ENCODE measurements around the gene LSM3. TPM values are rescaled to one million over a fixed set of nuclear protein-coding genes. Genes with fewer than 3 reads are reported as not detected.

LSM3 gene
- total and polyA plus RNA-seq, 4 experiments from 2014 or later = 7.2 to 30.7 (median 15.1) TPM

DNA sequence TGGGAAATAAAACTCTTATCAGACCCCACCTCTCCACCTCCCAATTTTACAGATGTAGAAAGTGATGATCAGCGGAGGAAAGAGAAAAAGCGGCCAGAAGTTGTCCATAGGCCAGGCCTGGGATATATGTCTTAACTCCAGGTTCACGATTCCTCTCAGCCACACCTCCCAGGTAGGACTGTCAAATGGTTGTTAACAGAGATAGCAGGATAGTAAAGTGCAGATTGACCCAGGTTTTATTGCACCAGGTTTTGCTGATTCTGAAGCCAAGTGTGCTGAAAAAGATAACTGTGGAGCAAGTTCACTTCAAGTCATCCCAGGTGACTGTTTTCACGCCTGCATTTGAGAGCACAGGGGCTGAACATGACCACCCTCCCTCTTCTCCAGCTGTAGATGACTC is 36.1 kb downstream of the LSM3 start:
- Mint-ChIP-seq H3K9me3 (peaks cover 0 to 3% (median 1%) of the 10 kb centered on the region in 8 donors), H3K27ac (no peak overlapping the region), H3K27me3 (no peaks in the 10 kb centered on the region), H3K36me3 (no peaks in the 10 kb centered on the region), H3K4me3 (no peak overlapping the region), H3K4me1 (peaks cover 0 to 18% (median 0%) of the 10 kb centered on the region in 4 donors)
- intact Hi-C loops (cut with micrococcal nuclease) = no loop called here
- CTCF ChIA-PET (ENCODE audit: partially characterized antibody) = interaction anchor here (9.2 kb wide), 1 partner anchor 11 kb away, joined by 75 read pairs; no protein-coding TSS in a partner anchor
- Histone ChIP-seq H3K4me3 (ENCODE audit: low read length in 2 of 2) (no peak overlapping the region), H3K27me3 (ENCODE audit: insufficient read depth, low read length) (no peaks in the 10 kb centered on the region), H3K4me1 (ENCODE audit: insufficient read depth, low read length) (no peaks in the 10 kb centered on the region), H3K9me3 (ENCODE audit: control insufficient read depth in 1 of 2, low read length in 2 of 2) (no peaks in the 10 kb centered on the region), H3K27ac (ENCODE audit: low read depth, low read length) (no peak overlapping the region), H3K36me3 (ENCODE audit: insufficient read depth, low read length) (no peaks in the 10 kb centered on the region)
- no peak for DNase-seq
- POLR2A ChIA-PET (ENCODE audit: partially characterized antibody) = no interaction called here

- Histone ChIP-seq H3K27me3 (ENCODE audit: insufficient read depth, low read length) (no peaks in the 10 kb centered on the region), H3K9me3 (ENCODE audit: control insufficient read depth in 1 of 2, low read length in 2 of 2) (no peaks in the 10 kb centered on the region), H3K4me1 (ENCODE audit: insufficient read depth, low read length) (no peaks in the 10 kb centered on the region), H3K27ac (ENCODE audit: low read depth, low read length) (peak overlapping the region; percentile 6), H3K36me3 (ENCODE audit: insufficient read depth, low read length) (no peaks in the 10 kb centered on the region), H3K4me3 (ENCODE audit: low read length in 2 of 2) (peak overlapping the region; percentile 15 to 62)
- intact Hi-C loops (cut with micrococcal nuclease) = no loop called here
- H3K4me1 Mint-ChIP-seq = peaks cover 0 to 18% (median 0%) of the 10 kb centered on the region in 4 donors
- H3K4me3 Mint-ChIP-seq = peak overlapping the region in 6 of 8 donors; percentile 59 to 98 (median 76)
- peak in 2 of 5 donors; percentile 17 to 73 for DNase-seq
- peaks cover 3% of the 10 kb centered on the region in 2 donors for H3K27me3 Mint-ChIP-seq
- CTCF ChIA-PET (ENCODE audit: partially characterized antibody) = interaction anchor here (0.6 to 9.2 kb wide), 4 partner anchors 13 to 1085 kb away, joined by 3 to 75 read pairs (median 3); no protein-coding TSS in a partner anchor
- POLR2A ChIA-PET (ENCODE audit: partially characterized antibody) = no interaction called here
- peaks cover 0 to 8% of the 10 kb centered on the region in 2 donors for H3K36me3 Mint-ChIP-seq
- peak overlapping the region in 3 of 7 donors; percentile 23 to 96 (median 57) for H3K27ac Mint-ChIP-seq
- peaks cover 0 to 19% (median 8%) of the 10 kb centered on the region in 8 donors for H3K9me3 Mint-ChIP-seq
Measured at GRCh38 chr3:14216257-14217048, 37.8 kb downstream of the LSM3 start.

DNA sequence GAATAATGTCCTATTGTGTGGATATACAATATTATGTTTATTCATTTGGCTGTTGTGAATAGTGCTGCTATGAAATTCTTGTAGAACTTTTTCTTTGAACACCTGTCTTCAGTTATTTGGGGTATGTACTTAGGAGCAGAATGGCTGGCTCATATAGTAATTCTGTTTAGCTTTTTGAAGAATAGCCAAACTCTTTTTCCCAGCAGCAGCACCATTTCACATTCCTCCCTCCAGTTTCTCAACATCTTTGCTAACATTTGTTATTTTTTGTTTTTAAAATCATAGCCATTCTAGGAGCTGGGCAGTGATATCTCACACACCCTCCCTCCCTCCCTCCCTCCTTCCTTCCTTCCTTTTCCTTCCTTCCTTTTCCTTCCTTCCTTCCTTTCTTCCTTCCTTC is 39.7 kb downstream of the LSM3 start:
- no peak for DNase-seq
- Mint-ChIP-seq H3K27ac (peak overlapping the region in 1 of 7 donors; percentile 23), H3K27me3 (peaks cover 7 to 8% of the 10 kb centered on the region in 2 donors), H3K36me3 (peaks cover 2 to 13% of the 10 kb centered on the region in 2 donors), H3K9me3 (peaks cover 0 to 34% (median 18%) of the 10 kb centered on the region in 8 donors), H3K4me1 (peaks cover 0 to 18% (median 0%) of the 10 kb centered on the region in 4 donors), H3K4me3 (peak overlapping the region in 1 of 8 donors; percentile 42)
- H3K4me3 ChIP-seq (ENCODE audit: low read length in 2 of 2) = no peak overlapping the region
- no peaks in the 10 kb centered on the region for H3K27me3 ChIP-seq (ENCODE audit: insufficient read depth, low read length)
- no peak overlapping the region for H3K27ac ChIP-seq (ENCODE audit: low read depth, low read length)
- CTCF ChIA-PET (ENCODE audit: partially characterized antibody) = interaction anchor here (9.2 kb wide), 1 partner anchor 15 kb away, joined by 75 read pairs; no protein-coding TSS in a partner anchor
- intact Hi-C loops (cut with micrococcal nuclease) = no loop called here
- no peaks in the 10 kb centered on the region for H3K36me3 ChIP-seq (ENCODE audit: insufficient read depth, low read length)
- no peaks in the 10 kb centered on the region for H3K4me1 ChIP-seq (ENCODE audit: insufficient read depth, low read length)
- POLR2A ChIA-PET (ENCODE audit: partially characterized antibody) = no interaction called here
- no peaks in the 10 kb centered on the region for H3K9me3 ChIP-seq (ENCODE audit: control insufficient read depth in 1 of 2, low read length in 2 of 2)

DNA sequence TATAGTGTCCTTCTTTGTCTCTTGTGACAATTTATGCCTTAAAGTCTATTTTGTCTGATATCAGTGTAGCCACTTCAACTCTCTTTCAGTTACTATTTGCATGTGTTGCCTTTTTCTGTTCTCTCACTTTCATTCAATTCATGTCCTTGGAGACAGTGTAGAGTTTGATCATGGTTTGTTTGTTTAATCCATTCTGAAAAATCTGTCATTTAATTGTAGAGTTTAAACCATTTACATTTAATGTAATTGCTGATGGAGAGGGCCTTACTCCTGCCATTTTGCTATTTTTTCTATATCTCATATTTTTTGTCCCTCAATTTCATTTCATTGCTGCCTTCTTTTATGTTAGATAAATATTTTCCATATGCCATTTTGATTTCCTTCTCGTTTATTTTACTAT is 42.3 kb downstream of the LSM3 start:
- Histone ChIP-seq H3K4me3 (ENCODE audit: low read length in 2 of 2) (no peak overlapping the region), H3K27me3 (ENCODE audit: insufficient read depth, low read length) (no peaks in the 10 kb centered on the region), H3K9me3 (ENCODE audit: control insufficient read depth in 1 of 2, low read length in 2 of 2) (no peaks in the 10 kb centered on the region), H3K36me3 (ENCODE audit: insufficient read depth, low read length) (no peaks in the 10 kb centered on the region), H3K27ac (ENCODE audit: low read depth, low read length) (no peak overlapping the region), H3K4me1 (ENCODE audit: insufficient read depth, low read length) (no peaks in the 10 kb centered on the region)
- Mint-ChIP-seq H3K4me3 (no peak overlapping the region), H3K4me1 (peaks cover 0 to 18% (median 0%) of the 10 kb centered on the region in 4 donors), H3K27me3 (peaks cover 21 to 23% of the 10 kb centered on the region in 2 donors), H3K9me3 (peaks cover 0 to 36% (median 18%) of the 10 kb centered on the region in 8 donors), H3K36me3 (peaks cover 2 to 13% of the 10 kb centered on the region in 2 donors), H3K27ac (no peak overlapping the region)
- no peak for DNase-seq
- ChIA-PET POLR2A (ENCODE audit: partially characterized antibody) (interaction anchor here (1.1 kb wide), 1 partner anchor 41 kb away, joined by 3 read pairs; no protein-coding TSS in a partner anchor), CTCF (ENCODE audit: partially characterized antibody) (no interaction called here)
- intact Hi-C loops (cut with micrococcal nuclease) = no loop called here

DNA sequence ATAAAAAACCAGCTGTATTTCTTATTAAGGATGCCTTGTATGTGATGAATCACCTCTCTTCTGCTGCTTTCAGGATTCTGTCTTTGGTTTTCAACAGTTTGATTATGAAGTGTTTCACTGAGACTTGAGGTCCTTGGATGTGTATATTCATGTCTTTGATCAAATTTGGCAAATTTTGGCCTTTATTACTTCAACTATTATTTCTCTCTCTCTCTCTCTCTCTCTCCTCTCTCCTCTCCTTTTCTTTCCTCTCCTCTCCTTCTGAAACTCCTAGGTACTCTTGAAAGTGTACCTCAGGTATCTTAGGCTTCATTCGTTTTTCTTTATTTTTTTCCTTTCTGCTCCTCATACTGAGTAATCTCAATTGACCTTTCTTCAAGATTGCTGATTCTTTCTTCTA is 43.3 kb downstream of the LSM3 start:
- Histone ChIP-seq H3K36me3 (ENCODE audit: insufficient read depth, low read length) (no peaks in the 10 kb centered on the region), H3K4me1 (ENCODE audit: insufficient read depth, low read length) (no peaks in the 10 kb centered on the region), H3K9me3 (ENCODE audit: control insufficient read depth in 1 of 2, low read length in 2 of 2) (no peaks in the 10 kb centered on the region), H3K4me3 (ENCODE audit: low read length in 2 of 2) (no peak overlapping the region), H3K27me3 (ENCODE audit: insufficient read depth, low read length) (no peaks in the 10 kb centered on the region), H3K27ac (ENCODE audit: low read depth, low read length) (no peak overlapping the region)
- peaks cover 26 to 29% of the 10 kb centered on the region in 2 donors for H3K27me3 Mint-ChIP-seq
- peak overlapping the region in 1 of 7 donors; percentile 49 for H3K27ac Mint-ChIP-seq
- H3K36me3 Mint-ChIP-seq = peaks cover 2 to 13% of the 10 kb centered on the region in 2 donors
- intact Hi-C loops (cut with micrococcal nuclease) = no loop called here
- DNase-seq = no peak
- H3K4me3 Mint-ChIP-seq = no peak overlapping the region
- CTCF ChIA-PET (ENCODE audit: partially characterized antibody) = interaction anchor here (1.1 to 2.1 kb wide), 2 partner anchors 19 to 40 kb away, joined by 3 to 10 read pairs; no protein-coding TSS in a partner anchor
- H3K9me3 Mint-ChIP-seq = peaks cover 0 to 36% (median 18%) of the 10 kb centered on the region in 8 donors
- peaks cover 0 to 9% (median 0%) of the 10 kb centered on the region in 4 donors for H3K4me1 Mint-ChIP-seq
- POLR2A ChIA-PET (ENCODE audit: partially characterized antibody) = no interaction called here

GRCh38 chr3:14222457-14222856 is 43.8 kb downstream of the LSM3 start:
- intact Hi-C loops (cut with micrococcal nuclease) = no loop called here
- H3K9me3 Mint-ChIP-seq = peaks cover 0 to 36% (median 18%) of the 10 kb centered on the region in 8 donors
- no peak overlapping the region for H3K27ac ChIP-seq (ENCODE audit: low read depth, low read length)
- ChIA-PET POLR2A (ENCODE audit: partially characterized antibody) (no interaction called here), CTCF (ENCODE audit: partially characterized antibody) (interaction anchor here (1.1 to 2.1 kb wide), 3 partner anchors 19 to 39 kb away, joined by 3 to 10 read pairs (median 4); no protein-coding TSS in a partner anchor)
- H3K36me3 Mint-ChIP-seq = peaks cover 2 to 13% of the 10 kb centered on the region in 2 donors
- H3K27me3 ChIP-seq (ENCODE audit: insufficient read depth, low read length) = no peaks in the 10 kb centered on the region
- no peaks in the 10 kb centered on the region for H3K9me3 ChIP-seq (ENCODE audit: control insufficient read depth in 1 of 2, low read length in 2 of 2)
- no peaks in the 10 kb centered on the region for H3K4me1 ChIP-seq (ENCODE audit: insufficient read depth, low read length)
- no peaks in the 10 kb centered on the region for H3K36me3 ChIP-seq (ENCODE audit: insufficient read depth, low read length)
- no peak for DNase-seq
- no peak overlapping the region for H3K27ac Mint-ChIP-seq
- H3K4me1 Mint-ChIP-seq = peaks cover 0 to 7% (median 0%) of the 10 kb centered on the region in 4 donors
- H3K27me3 Mint-ChIP-seq = peaks cover 27 to 32% of the 10 kb centered on the region in 2 donors
- no peak overlapping the region for H3K4me3 ChIP-seq (ENCODE audit: low read length in 2 of 2)
- no peak overlapping the region for H3K4me3 Mint-ChIP-seq

DNA sequence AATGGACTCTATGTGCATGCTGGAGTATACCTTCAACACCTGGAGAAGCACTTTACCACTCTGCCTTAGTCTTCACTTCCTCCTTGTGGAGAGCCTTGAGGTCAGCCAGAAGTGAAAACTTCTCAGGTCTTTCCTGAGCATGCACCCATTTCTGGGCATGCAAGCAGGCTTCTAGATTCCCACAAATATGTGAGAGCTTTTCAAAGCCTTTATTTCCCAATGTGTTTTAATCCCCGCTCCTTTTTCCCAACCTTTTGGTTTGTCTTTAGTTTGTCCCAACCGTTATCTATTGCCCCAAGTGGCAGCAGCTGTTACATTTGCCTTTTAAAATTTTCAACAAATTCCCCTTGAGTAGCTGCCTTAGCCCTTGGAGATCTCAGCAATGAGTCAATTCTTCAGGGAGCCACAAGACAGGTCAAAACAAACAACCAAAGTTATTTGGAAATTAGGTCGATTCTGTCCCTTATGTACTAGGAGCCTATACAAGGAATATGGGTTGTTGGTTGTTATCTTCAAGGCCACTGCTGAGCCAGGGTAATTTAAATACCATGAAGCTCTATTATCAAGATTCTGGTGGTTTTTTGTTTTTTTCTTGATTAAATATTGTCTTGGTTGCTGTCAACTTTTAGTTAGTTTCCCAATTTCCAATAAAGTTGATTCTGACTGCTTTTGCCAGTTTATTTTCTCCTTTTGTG is 44.4 kb downstream of the LSM3 start:
- H3K36me3 Mint-ChIP-seq = peaks cover 2 to 13% of the 10 kb centered on the region in 2 donors
- Histone ChIP-seq H3K27ac (ENCODE audit: low read depth, low read length) (no peak overlapping the region), H3K4me3 (ENCODE audit: low read length in 2 of 2) (no peak overlapping the region), H3K36me3 (ENCODE audit: insufficient read depth, low read length) (no peaks in the 10 kb centered on the region), H3K9me3 (ENCODE audit: control insufficient read depth in 1 of 2, low read length in 2 of 2) (no peaks in the 10 kb centered on the region), H3K27me3 (ENCODE audit: insufficient read depth, low read length) (no peaks in the 10 kb centered on the region), H3K4me1 (ENCODE audit: insufficient read depth, low read length) (no peaks in the 10 kb centered on the region)
- peaks cover 0 to 3% (median 0%) of the 10 kb centered on the region in 4 donors for H3K4me1 Mint-ChIP-seq
- peaks cover 27 to 32% of the 10 kb centered on the region in 2 donors for H3K27me3 Mint-ChIP-seq
- peaks cover 0 to 36% (median 18%) of the 10 kb centered on the region in 8 donors for H3K9me3 Mint-ChIP-seq
- H3K27ac Mint-ChIP-seq = no peak overlapping the region
- CTCF ChIA-PET (ENCODE audit: partially characterized antibody) = interaction anchor here (1.1 to 2.1 kb wide), 3 partner anchors 20 to 39 kb away, joined by 3 to 10 read pairs (median 4); no protein-coding TSS in a partner anchor
- no peak for DNase-seq
- H3K4me3 Mint-ChIP-seq = no peak overlapping the region
- intact Hi-C loops (cut with micrococcal nuclease) = no loop called here
- POLR2A ChIA-PET (ENCODE audit: partially characterized antibody) = no interaction called here
